Measurements from ENCODE around the gene TMEM266. TPM values are rescaled to one million over a fixed set of nuclear protein-coding genes. Genes with fewer than 3 reads are reported as not detected.

Gene TMEM266
- total and polyA plus RNA-seq, 2 experiments from 2014 or later, result 0.42 to 5.0 TPM

DNA sequence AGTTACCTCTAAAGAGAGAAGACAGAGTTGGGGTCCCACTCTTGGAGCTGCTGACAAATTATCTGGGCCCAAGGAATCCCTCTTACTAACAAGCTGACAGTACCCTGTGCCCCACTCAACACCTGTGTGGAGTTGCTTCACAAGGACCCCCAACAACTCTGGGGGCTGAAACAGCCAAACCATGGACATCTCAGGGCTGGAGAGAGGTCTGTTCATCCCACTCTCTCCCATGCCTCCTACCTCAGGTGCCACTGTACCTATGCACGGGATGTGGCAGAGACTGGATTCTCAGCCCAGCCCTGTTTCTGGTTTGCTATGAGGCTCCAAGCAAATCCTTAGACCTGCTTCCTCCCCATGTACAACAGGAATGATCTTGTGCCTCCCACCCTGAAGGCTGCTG lies 149.7 kb downstream of the TMEM266 start:
- no peak overlapping the region for H3K27ac ChIP-seq (ENCODE audit: low read depth)
- H4K20me1 ChIP-seq (replicated peaks; ENCODE audit: insufficient read depth), result no peaks in the 10 kb centered on the region; the same call in 1 of the 2 replicates
- H3K79me2 ChIP-seq (replicated peaks; ENCODE audit: insufficient read depth), result no peaks in the 10 kb centered on the region
- H3F3A ChIP-seq (replicated peaks; ENCODE audit: low read depth), result no peaks in the 10 kb centered on the region
- Mint-ChIP-seq H3K9me3 (no peaks in the 10 kb centered on the region), H3K36me3 (ENCODE audit: low read depth) (no peaks in the 10 kb centered on the region; the same call in 1 of the 3 replicates), H3K27ac (no peak overlapping the region), H3K4me1 (no peaks in the 10 kb centered on the region; the same call in 1 of the 3 replicates), H3K4me3 (no peak overlapping the region), H3K27me3 (ENCODE audit: insufficient read depth, low read depth, poor library complexity) (peaks cover 5% of the 10 kb centered on the region)
- 0 out of 2 replicates have a peak, but pooled peaks cover 4% of the 10 kb centered on the region for H3K9me2 ChIP-seq (ENCODE audit: insufficient read depth)
- no peak for ATAC-seq
- H3K4me3 ChIP-seq, result no peak overlapping the region
- H3K36me3 ChIP-seq (ENCODE audit: insufficient read depth), result no peaks in the 10 kb centered on the region
- no peaks in the 10 kb centered on the region for H3K4me1 ChIP-seq (ENCODE audit: insufficient read depth)
- no peaks in the 10 kb centered on the region for H3K27me3 ChIP-seq (ENCODE audit: insufficient read depth)
- no peak for TF ChIP-seq REST (IDR thresholded peaks at IDR 0.05; ENCODE audit: unreplicated experiment)
- TF ChIP-seq, protein P1, sequence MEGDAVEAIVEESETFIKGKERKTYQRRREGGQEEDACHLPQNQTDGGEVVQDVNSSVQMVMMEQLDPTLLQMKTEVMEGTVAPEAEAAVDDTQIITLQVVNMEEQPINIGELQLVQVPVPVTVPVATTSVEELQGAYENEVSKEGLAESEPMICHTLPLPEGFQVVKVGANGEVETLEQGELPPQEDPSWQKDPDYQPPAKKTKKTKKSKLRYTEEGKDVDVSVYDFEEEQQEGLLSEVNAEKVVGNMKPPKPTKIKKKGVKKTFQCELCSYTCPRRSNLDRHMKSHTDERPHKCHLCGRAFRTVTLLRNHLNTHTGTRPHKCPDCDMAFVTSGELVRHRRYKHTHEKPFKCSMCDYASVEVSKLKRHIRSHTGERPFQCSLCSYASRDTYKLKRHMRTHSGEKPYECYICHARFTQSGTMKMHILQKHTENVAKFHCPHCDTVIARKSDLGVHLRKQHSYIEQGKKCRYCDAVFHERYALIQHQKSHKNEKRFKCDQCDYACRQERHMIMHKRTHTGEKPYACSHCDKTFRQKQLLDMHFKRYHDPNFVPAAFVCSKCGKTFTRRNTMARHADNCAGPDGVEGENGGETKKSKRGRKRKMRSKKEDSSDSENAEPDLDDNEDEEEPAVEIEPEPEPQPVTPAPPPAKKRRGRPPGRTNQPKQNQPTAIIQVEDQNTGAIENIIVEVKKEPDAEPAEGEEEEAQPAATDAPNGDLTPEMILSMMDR (conservative IDR thresholded peaks at IDR 0.05; ENCODE audit: low read depth in 2 of 2), result no peak
- no peak for TF ChIP-seq ZNF331 (CRISPR knock-in tag; IDR thresholded peaks at IDR 0.05; ENCODE audit: low read depth)
- no peak for TF ChIP-seq JUNB (IDR thresholded peaks at IDR 0.05; ENCODE audit: unreplicated experiment)
- no peak for TF ChIP-seq NANOG (IDR thresholded peaks at IDR 0.05; ENCODE audit: borderline replicate concordance)
- no peak for TF ChIP-seq EZH2phosphoT487 (IDR thresholded peaks at IDR 0.05; ENCODE audit: unreplicated experiment)
- TF ChIP-seq CREB1 (CRISPR knock-in tag; IDR thresholded peaks at IDR 0.05; ENCODE audit: low read depth), result no peak
- TF ChIP-seq POLR2AphosphoS5 (IDR thresholded peaks at IDR 0.05; ENCODE audit: low read depth), result no peak
- TF ChIP-seq ZNF114 (CRISPR knock-in tag; IDR thresholded peaks at IDR 0.05), result no peak
- TF ChIP-seq, protein P2, sequence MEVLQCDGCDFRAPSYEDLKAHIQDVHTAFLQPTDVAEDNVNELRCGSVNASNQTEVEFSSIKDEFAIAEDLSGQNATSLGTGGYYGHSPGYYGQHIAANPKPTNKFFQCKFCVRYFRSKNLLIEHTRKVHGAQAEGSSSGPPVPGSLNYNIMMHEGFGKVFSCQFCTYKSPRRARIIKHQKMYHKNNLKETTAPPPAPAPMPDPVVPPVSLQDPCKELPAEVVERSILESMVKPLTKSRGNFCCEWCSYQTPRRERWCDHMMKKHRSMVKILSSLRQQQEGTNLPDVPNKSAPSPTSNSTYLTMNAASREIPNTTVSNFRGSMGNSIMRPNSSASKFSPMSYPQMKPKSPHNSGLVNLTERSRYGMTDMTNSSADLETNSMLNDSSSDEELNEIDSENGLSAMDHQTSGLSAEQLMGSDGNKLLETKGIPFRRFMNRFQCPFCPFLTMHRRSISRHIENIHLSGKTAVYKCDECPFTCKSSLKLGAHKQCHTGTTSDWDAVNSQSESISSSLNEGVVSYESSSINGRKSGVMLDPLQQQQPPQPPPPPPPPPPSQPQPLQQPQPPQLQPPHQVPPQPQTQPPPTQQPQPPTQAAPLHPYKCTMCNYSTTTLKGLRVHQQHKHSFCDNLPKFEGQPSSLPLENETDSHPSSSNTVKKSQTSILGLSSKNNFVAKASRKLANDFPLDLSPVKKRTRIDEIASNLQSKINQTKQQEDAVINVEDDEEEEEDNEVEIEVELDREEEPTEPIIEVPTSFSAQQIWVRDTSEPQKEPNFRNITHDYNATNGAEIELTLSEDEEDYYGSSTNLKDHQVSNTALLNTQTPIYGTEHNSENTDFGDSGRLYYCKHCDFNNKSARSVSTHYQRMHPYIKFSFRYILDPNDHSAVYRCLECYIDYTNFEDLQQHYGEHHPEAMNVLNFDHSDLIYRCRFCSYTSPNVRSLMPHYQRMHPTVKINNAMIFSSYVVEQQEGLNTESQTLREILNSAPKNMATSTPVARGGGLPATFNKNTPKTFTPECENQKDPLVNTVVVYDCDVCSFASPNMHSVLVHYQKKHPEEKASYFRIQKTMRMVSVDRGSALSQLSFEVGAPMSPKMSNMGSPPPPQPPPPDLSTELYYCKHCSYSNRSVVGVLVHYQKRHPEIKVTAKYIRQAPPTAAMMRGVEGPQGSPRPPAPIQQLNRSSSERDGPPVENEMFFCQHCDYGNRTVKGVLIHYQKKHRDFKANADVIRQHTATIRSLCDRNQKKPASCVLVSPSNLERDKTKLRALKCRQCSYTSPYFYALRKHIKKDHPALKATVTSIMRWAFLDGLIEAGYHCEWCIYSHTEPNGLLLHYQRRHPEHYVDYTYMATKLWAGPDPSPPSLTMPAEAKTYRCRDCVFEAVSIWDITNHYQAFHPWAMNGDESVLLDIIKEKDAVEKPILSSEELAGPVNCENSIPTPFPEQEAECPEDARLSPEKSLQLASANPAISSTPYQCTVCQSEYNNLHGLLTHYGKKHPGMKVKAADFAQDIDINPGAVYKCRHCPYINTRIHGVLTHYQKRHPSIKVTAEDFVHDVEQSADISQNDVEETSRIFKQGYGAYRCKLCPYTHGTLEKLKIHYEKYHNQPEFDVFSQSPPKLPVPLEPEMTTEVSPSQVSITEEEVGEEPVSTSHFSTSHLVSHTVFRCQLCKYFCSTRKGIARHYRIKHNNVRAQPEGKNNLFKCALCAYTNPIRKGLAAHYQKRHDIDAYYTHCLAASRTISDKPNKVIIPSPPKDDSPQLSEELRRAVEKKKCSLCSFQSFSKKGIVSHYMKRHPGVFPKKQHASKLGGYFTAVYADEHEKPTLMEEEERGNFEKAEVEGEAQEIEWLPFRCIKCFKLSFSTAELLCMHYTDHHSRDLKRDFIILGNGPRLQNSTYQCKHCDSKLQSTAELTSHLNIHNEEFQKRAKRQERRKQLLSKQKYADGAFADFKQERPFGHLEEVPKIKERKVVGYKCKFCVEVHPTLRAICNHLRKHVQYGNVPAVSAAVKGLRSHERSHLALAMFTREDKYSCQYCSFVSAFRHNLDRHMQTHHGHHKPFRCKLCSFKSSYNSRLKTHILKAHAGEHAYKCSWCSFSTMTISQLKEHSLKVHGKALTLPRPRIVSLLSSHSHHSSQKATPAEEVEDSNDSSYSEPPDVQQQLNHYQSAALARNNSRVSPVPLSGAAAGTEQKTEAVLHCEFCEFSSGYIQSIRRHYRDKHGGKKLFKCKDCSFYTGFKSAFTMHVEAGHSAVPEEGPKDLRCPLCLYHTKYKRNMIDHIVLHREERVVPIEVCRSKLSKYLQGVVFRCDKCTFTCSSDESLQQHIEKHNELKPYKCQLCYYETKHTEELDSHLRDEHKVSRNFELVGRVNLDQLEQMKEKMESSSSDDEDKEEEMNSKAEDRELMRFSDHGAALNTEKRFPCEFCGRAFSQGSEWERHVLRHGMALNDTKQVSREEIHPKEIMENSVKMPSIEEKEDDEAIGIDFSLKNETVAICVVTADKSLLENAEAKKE (CRISPR knock-in tag; IDR thresholded peaks at IDR 0.05), result no peak
- TF ChIP-seq ETS1 (IDR thresholded peaks at IDR 0.05), result no peak
- TF ChIP-seq EZH2 (IDR thresholded peaks at IDR 0.05; ENCODE audit: low read depth, unreplicated experiment), result no peak
- no peak for TF ChIP-seq STAT1 (IDR thresholded peaks at IDR 0.05; ENCODE audit: unreplicated experiment)
- H2AFZ ChIP-seq, result no peak overlapping the region
- no peak overlapping the region for H3K4me2 ChIP-seq
- no peak for DNase-seq (ENCODE audit: low spot score)

Measured in GM23338 (cell line).